ENCODE results near the gene FSTL4.

GRCh38 chr5:133155326-133155969 lies 456.9 kb downstream of the FSTL4 start:
- no peak for TF ChIP-seq OSR1 (CRISPR knock-in tag; IDR thresholded peaks at IDR 0.05)
- TF ChIP-seq ZNF565 (CRISPR knock-in tag; conservative IDR thresholded peaks at IDR 0.05; ENCODE audit: low read depth) = no peak
- TF ChIP-seq ARNTL (CRISPR knock-in tag; IDR thresholded peaks at IDR 0.05; ENCODE audit: borderline replicate concordance, low read depth) = no peak
- no peak for TF ChIP-seq TCF4 (CRISPR knock-in tag; IDR thresholded peaks at IDR 0.05; ENCODE audit: borderline replicate concordance)
- no peak for TF ChIP-seq RARB (CRISPR knock-in tag; IDR thresholded peaks at IDR 0.05)
- no peak for TF ChIP-seq ZNF8 (CRISPR knock-in tag; IDR thresholded peaks at IDR 0.05)
- TF ChIP-seq, protein P1, sequence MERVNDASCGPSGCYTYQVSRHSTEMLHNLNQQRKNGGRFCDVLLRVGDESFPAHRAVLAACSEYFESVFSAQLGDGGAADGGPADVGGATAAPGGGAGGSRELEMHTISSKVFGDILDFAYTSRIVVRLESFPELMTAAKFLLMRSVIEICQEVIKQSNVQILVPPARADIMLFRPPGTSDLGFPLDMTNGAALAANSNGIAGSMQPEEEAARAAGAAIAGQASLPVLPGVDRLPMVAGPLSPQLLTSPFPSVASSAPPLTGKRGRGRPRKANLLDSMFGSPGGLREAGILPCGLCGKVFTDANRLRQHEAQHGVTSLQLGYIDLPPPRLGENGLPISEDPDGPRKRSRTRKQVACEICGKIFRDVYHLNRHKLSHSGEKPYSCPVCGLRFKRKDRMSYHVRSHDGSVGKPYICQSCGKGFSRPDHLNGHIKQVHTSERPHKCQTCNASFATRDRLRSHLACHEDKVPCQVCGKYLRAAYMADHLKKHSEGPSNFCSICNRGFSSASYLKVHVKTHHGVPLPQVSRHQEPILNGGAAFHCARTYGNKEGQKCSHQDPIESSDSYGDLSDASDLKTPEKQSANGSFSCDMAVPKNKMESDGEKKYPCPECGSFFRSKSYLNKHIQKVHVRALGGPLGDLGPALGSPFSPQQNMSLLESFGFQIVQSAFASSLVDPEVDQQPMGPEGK (CRISPR knock-in tag; IDR thresholded peaks at IDR 0.05; ENCODE audit: borderline replicate concordance) = no peak
- no peak for TF ChIP-seq ISL1 (CRISPR knock-in tag; IDR thresholded peaks at IDR 0.05)
- TF ChIP-seq, protein P2, sequence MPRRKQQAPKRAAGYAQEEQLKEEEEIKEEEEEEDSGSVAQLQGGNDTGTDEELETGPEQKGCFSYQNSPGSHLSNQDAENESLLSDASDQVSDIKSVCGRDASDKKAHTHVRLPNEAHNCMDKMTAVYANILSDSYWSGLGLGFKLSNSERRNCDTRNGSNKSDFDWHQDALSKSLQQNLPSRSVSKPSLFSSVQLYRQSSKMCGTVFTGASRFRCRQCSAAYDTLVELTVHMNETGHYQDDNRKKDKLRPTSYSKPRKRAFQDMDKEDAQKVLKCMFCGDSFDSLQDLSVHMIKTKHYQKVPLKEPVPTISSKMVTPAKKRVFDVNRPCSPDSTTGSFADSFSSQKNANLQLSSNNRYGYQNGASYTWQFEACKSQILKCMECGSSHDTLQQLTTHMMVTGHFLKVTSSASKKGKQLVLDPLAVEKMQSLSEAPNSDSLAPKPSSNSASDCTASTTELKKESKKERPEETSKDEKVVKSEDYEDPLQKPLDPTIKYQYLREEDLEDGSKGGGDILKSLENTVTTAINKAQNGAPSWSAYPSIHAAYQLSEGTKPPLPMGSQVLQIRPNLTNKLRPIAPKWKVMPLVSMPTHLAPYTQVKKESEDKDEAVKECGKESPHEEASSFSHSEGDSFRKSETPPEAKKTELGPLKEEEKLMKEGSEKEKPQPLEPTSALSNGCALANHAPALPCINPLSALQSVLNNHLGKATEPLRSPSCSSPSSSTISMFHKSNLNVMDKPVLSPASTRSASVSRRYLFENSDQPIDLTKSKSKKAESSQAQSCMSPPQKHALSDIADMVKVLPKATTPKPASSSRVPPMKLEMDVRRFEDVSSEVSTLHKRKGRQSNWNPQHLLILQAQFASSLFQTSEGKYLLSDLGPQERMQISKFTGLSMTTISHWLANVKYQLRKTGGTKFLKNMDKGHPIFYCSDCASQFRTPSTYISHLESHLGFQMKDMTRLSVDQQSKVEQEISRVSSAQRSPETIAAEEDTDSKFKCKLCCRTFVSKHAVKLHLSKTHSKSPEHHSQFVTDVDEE (CRISPR knock-in tag; IDR thresholded peaks at IDR 0.05) = no peak
- TF ChIP-seq, protein P3, sequence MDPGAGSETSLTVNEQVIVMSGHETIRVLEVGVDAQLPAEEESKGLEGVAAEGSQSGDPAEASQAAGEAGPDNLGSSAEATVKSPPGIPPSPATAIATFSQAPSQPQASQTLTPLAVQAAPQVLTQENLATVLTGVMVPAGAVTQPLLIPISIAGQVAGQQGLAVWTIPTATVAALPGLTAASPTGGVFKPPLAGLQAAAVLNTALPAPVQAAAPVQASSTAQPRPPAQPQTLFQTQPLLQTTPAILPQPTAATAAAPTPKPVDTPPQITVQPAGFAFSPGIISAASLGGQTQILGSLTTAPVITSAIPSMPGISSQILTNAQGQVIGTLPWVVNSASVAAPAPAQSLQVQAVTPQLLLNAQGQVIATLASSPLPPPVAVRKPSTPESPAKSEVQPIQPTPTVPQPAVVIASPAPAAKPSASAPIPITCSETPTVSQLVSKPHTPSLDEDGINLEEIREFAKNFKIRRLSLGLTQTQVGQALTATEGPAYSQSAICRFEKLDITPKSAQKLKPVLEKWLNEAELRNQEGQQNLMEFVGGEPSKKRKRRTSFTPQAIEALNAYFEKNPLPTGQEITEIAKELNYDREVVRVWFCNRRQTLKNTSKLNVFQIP (CRISPR knock-in tag; IDR thresholded peaks at IDR 0.05; ENCODE audit: borderline replicate concordance, low read depth) = no peak
- TF ChIP-seq GLIS3 (CRISPR knock-in tag; IDR thresholded peaks at IDR 0.05) = no peak
- TF ChIP-seq CSRNP3 (CRISPR knock-in tag; IDR thresholded peaks at IDR 0.05) = no peak
- TF ChIP-seq BACH2 (CRISPR knock-in tag; IDR thresholded peaks at IDR 0.05; ENCODE audit: borderline replicate concordance) = no peak
- TF ChIP-seq ZFP30 (CRISPR knock-in tag; IDR thresholded peaks at IDR 0.05) = no peak
